H1 (cell line): Measurements from ENCODE around the gene OPCML. TPM values are rescaled to one million over a fixed set of nuclear protein-coding genes. Genes with fewer than 3 reads are reported as not detected.

Source experiments
- CTCF ChIA-PET: fragments of 300-600 bp; sonication (Branson Sonifier 250); formaldehyde crosslinking; loops from one replicate; lab custom pipeline; 2021; ENCODE audit not compliant: partially characterized antibody; lab: Charles Lee
- POLR2A ChIA-PET: fragments of 300-600 bp; sonication (Branson Sonifier 250); formaldehyde crosslinking; loops from one replicate; lab custom pipeline; 2021; ENCODE audit warnings: inconsistent platforms; ENCODE audit not compliant: partially characterized antibody; lab: Charles Lee
- DNase-seq, 2 experiments: peaks; one replicate each; pipeline versions ENCODE4 v3.0.0 to v3.0.0-alpha.2; 2010 to 2022; ENCODE audit warnings: low spot score in 2 of 2, low read depth in 1 of 2, mixed read lengths in 1 of 2
- FAIRE-seq: peaks from 2 replicates; lab custom pipeline; 2011; peaks lifted over from hg19 to GRCh38; lab: Jason Lieb, UNC
- H2AFZ ChIP-seq: 2 replicates; pipeline ENCODE4 v1.8.1; 2012; ENCODE audit warnings: low read length, inconsistent platforms
- H2AK5ac ChIP-seq: 2 replicates; pipeline ENCODE4 v1.6.1; 2013; ENCODE audit warnings: low read depth, low read length
- H2BK120ac ChIP-seq: replicated peaks from 2 replicates; pipeline ENCODE3; 2013; ENCODE audit warnings: low read depth, low read length, inconsistent platforms
- H2BK12ac ChIP-seq: 2 replicates; pipeline ENCODE4 v1.6.1; 2013; ENCODE audit warnings: low read depth, low read length
- H2BK15ac ChIP-seq: 2 replicates; pipeline ENCODE4 v1.6.1; 2013; ENCODE audit warnings: low read length
- H2BK20ac ChIP-seq: 2 replicates; pipeline ENCODE4 v1.6.1; 2013; ENCODE audit warnings: low read length
- H2BK5ac ChIP-seq: 2 replicates; pipeline ENCODE4 v1.6.1; 2013; ENCODE audit warnings: low read depth, low read length
- H3K14ac ChIP-seq: 2 replicates; pipeline ENCODE4 v1.6.1; 2013; ENCODE audit warnings: inconsistent platforms; ENCODE audit not compliant: insufficient read length
- H3K18ac ChIP-seq: 2 replicates; pipeline ENCODE4 v1.6.1; 2013; ENCODE audit warnings: low read length; ENCODE audit errors: extremely low read depth
- H3K23ac ChIP-seq: 2 replicates; pipeline ENCODE4 v1.6.1; 2013; ENCODE audit warnings: inconsistent platforms; ENCODE audit not compliant: insufficient read length
- H3K23me2 ChIP-seq: 2 replicates; pipeline ENCODE4 v1.6.1; 2013; ENCODE audit warnings: low read depth, low read length
- H3K27ac ChIP-seq: 2 replicates; pipeline ENCODE4 v1.6.1; 2011; ENCODE audit warnings: low read depth, low read length, inconsistent platforms
- H3K27me3 ChIP-seq, 4 experiments: replicated peaks in 1 of 4; 1 replicate in 1 of 4; 2 replicates in 3 of 4; pipeline versions ENCODE4 v1.6.1 to v1.8.1; 2011 to 2013; ENCODE audit warnings: low read length in 3 of 4, mild to moderate bottlenecking in 3 of 4, inconsistent platforms in 2 of 4, mixed read lengths in 2 of 4, moderate library complexity in 1 of 4; ENCODE audit not compliant: control insufficient read depth in 3 of 4, insufficient read depth in 3 of 4; ENCODE audit errors: extremely low read depth in 1 of 4
- H3K36me3 ChIP-seq, 4 experiments: 2 replicates each; pipeline versions ENCODE4 v1.6.1 to v1.8.1; 2011 to 2013; ENCODE audit warnings: mild to moderate bottlenecking in 4 of 4, low read length in 3 of 4, moderate library complexity in 2 of 4, control low read depth in 1 of 4, inconsistent platforms in 1 of 4; ENCODE audit not compliant: insufficient read depth in 4 of 4, control insufficient read depth in 2 of 4
- H3K4ac ChIP-seq: replicated peaks from 2 replicates; pipeline ENCODE3; 2013; ENCODE audit warnings: low read length, low read depth, mixed read lengths, inconsistent platforms; ENCODE audit not compliant: insufficient read length
- H3K4me1 ChIP-seq, 4 experiments: replicated peaks in 1 of 4; 1 replicate in 1 of 4; 2 replicates in 3 of 4; pipeline versions ENCODE4 v1.6.1 to v1.8.1; 2011 to 2013; ENCODE audit warnings: low read length in 3 of 4, inconsistent platforms in 2 of 4, mixed read lengths in 1 of 4; ENCODE audit not compliant: insufficient read depth in 4 of 4, control insufficient read depth in 3 of 4
- H3K4me2 ChIP-seq, 2 experiments: 2 replicates each; pipeline versions ENCODE4 v1.6.1 to v1.8.1; 2011 to 2013; ENCODE audit warnings: low read depth in 2 of 2, low read length in 2 of 2, control low read depth in 1 of 2, inconsistent platforms in 1 of 2, mild to moderate bottlenecking in 1 of 2; ENCODE audit not compliant: insufficient read depth in 1 of 2
- H3K4me3 ChIP-seq, 4 experiments: fragments of 200-600, 300-600 bp in 1 of 4; sonication (generic), shearing (Covaris generic), sonication (Bioruptor Twin) in 1 of 4; 2 replicates each; pipeline versions ENCODE4 v1.5.1 to v1.8.1; 2011 to 2016; ENCODE audit warnings: low read length in 4 of 4, low read depth in 3 of 4, control low read depth in 2 of 4, inconsistent platforms in 2 of 4, mild to moderate bottlenecking in 2 of 4, mixed read lengths in 1 of 4, moderate library complexity in 1 of 4; ENCODE audit not compliant: insufficient read depth in 2 of 4; ENCODE audit errors: extremely low read depth in 1 of 4
- H3K56ac ChIP-seq: replicated peaks from 2 replicates; pipeline ENCODE3; 2013; ENCODE audit warnings: low read depth, mild to moderate bottlenecking, mixed read lengths, low read length, inconsistent platforms; ENCODE audit not compliant: insufficient read length
- H3K79me1 ChIP-seq: 2 replicates; pipeline ENCODE4 v1.6.1; 2013; ENCODE audit warnings: low read depth, low read length, control low read depth
- H3K79me2 ChIP-seq, 2 experiments: 2 replicates each; pipeline versions ENCODE4 v1.6.1 to v1.8.1; 2012 to 2013; ENCODE audit warnings: low read length in 2 of 2, mild to moderate bottlenecking in 2 of 2, inconsistent platforms in 1 of 2; ENCODE audit not compliant: insufficient read depth in 2 of 2, control insufficient read depth in 1 of 2
- H3K9ac ChIP-seq, 4 experiments: replicated peaks in 1 of 4; 1 replicate in 1 of 4; 2 replicates in 3 of 4; pipeline versions ENCODE4 v1.6.1 to v1.8.1; 2011 to 2013; ENCODE audit warnings: low read depth in 3 of 4, low read length in 3 of 4, control low read depth in 2 of 4, mild to moderate bottlenecking in 2 of 4, moderate library complexity in 2 of 4, inconsistent platforms in 1 of 4; ENCODE audit errors: extremely low read depth in 1 of 4
- H3K9me3 ChIP-seq, 2 experiments: 2 replicates each; pipeline versions ENCODE4 v1.6.1 to v1.8.1; 2012 to 2013; ENCODE audit warnings: mild to moderate bottlenecking in 2 of 2, moderate library complexity in 2 of 2, control low read depth in 1 of 2, inconsistent platforms in 1 of 2, low read depth in 1 of 2, low read length in 1 of 2, mixed read lengths in 1 of 2; ENCODE audit not compliant: insufficient read depth in 2 of 2
- H4K20me1 ChIP-seq, 2 experiments: replicated peaks in 1 of 2; 2 replicates each; pipeline versions ENCODE3 to v1.8.1; 2011 to 2013; ENCODE audit warnings: inconsistent platforms in 2 of 2, low read length in 2 of 2, mild to moderate bottlenecking in 1 of 2; ENCODE audit not compliant: insufficient read depth in 2 of 2, control insufficient read depth in 1 of 2
- H4K5ac ChIP-seq: 2 replicates; pipeline ENCODE4 v1.6.1; 2013; ENCODE audit warnings: low read length, low read depth, mixed read lengths, inconsistent platforms; ENCODE audit not compliant: insufficient read length
- H4K8ac ChIP-seq: 2 replicates; pipeline ENCODE4 v1.8.0; 2013; ENCODE audit warnings: mild to moderate bottlenecking, moderate library complexity, low read length, inconsistent platforms; ENCODE audit not compliant: insufficient read depth; ENCODE audit errors: extremely low read depth
- H4K91ac ChIP-seq: replicated peaks from 2 replicates; pipeline ENCODE3; 2013; ENCODE audit warnings: low read length, mixed read lengths, inconsistent platforms; ENCODE audit not compliant: insufficient read length
- CBX5 ChIP-seq: fragments of 300-800, 300-1000 bp; sonication (generic); IDR thresholded peaks from 2 replicates; pipeline ENCODE4 v1.7.1; 2016; ENCODE audit warnings: antibody characterized with exemption, low read length, low read depth
- GTF2F1 ChIP-seq: IDR thresholded peaks from 2 replicates; pipeline ENCODE4 v1.6.1; 2012; ENCODE audit warnings: low read depth, low read length, improper control_type of control experiment, borderline replicate concordance
- HDAC6 ChIP-seq: IDR thresholded peaks from one replicate; pipeline ENCODE4 v1.7.1; 2012; ENCODE audit warnings: low read depth, mild to moderate bottlenecking, inconsistent platforms, low read length, moderate library complexity
- RFX5 ChIP-seq: IDR thresholded peaks from 2 replicates; pipeline ENCODE4 v1.6.1; 2011; ENCODE audit warnings: low read depth, low read length, improper control_type of control experiment, borderline replicate concordance
- SIN3A ChIP-seq, 2 experiments: IDR thresholded peaks in 1 of 2; conservative IDR thresholded peaks in 1 of 2; 2 replicates each; pipeline ENCODE4 v1.6.1; 2011 to 2012; ENCODE audit warnings: low read length in 2 of 2, improper control_type of control experiment in 1 of 2, low read depth in 1 of 2, mild to moderate bottlenecking in 1 of 2
- SIRT6 ChIP-seq: IDR thresholded peaks from one replicate; pipeline ENCODE4 v1.7.1; 2012; ENCODE audit warnings: low read length, inconsistent platforms
- ZNF274 ChIP-seq: IDR thresholded peaks from 2 replicates; pipeline ENCODE4 v1.7.0; 2012; ENCODE audit warnings: low read length, borderline replicate concordance; ENCODE audit errors: extremely low read depth
- WGBS, 2 experiments: shearing (Covaris generic) in 1 of 2; methylation state at CpG; one replicate each; pipeline versions ENCODE4 v1.1.6 to v1.1.7; 2013 to 2015; ENCODE audit warnings: low lambda C conversion rate in 2 of 2, mixed read lengths in 2 of 2, inconsistent platforms in 1 of 2, low coverage in 1 of 2, missing lambda C conversion rate in 1 of 2; ENCODE audit not compliant: insufficient replicate concordance in 2 of 2, insufficient coverage in 1 of 2, insufficient read length in 1 of 2; ENCODE audit errors: extremely low coverage in 1 of 2, missing lambda C conversion rate in 1 of 2; 5-methylcytosine and 5-hydroxymethylcytosine counted together
- polyA plus RNA-seq, 7 experiments: library from polyadenylated mRNA; depleted of rRNA in 3 of 7; stranded (reverse) in 5 of 7; unstranded in 2 of 7; fragments of >200 nt in 5 of 7; fragments of 200-250 nt in 2 of 7; gene quantifications; 1 replicate in 5 of 7; 2 replicates in 1 of 7; 4 replicates in 1 of 7; pipeline versions ENCODE4 v1.2.1 to v1.2.3, GENCODE V29; 2011 to 2013; ENCODE audit warnings: missing spikeins in 2 of 7, mixed read lengths in 2 of 7
- total RNA-seq: library from RNA; stranded (reverse); fragmentation: NEBNext Ultra II Directional; extraction: Animal tissue kit (Norgen Biotek cat#: 25700); gene quantifications from 2 replicates; pipeline ENCODE4 v1.2.1, GENCODE V29; 2021
- TF ChIP-seq, protein P1 (sequence below): IDR thresholded peaks from 2 replicates; pipeline ENCODE4 v1.6.1; 2012; ENCODE audit warnings: inconsistent platforms
- TF ChIP-seq, protein P2 (sequence below): IDR thresholded peaks from 2 replicates; pipeline ENCODE4 v1.6.1; 2012; ENCODE audit warnings: inconsistent platforms

The OPCML gene
- total and polyA plus RNA-seq, 2 of the 8 experiments (the other 6 are each of a cell fraction or from before 2014, with no cell fraction given): 2.3 to 3.1 TPM

DNA sequence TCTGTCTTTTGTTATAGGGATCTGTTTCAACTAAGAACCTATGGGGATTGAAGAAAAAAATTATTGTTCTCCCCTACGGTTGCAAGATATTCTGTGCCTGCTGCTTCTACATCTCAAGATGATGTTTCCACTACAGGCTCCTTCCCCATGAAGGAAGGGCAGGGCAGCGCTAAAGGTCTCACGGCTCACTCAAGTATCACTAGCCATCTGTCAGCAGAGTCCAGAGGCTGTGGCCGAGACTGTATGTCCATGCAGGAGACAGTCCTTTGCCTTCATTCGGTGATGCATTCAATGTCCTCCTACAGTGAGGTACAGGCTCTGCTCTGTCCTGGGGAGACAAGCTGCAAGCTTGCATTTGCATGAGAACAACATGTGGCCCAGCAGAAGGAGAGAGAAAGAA lies 518.0 kb downstream of the OPCML start:
- Histone ChIP-seq H3K18ac (no peak overlapping the region), H4K5ac (no peak overlapping the region), H2BK12ac (no peak overlapping the region), H2AFZ (no peak overlapping the region), H3K27me3 (no peaks in the 10 kb centered on the region), H3K4ac (no peak overlapping the region), H3K79me1 (no peaks in the 10 kb centered on the region), H3K9ac (no peak overlapping the region), H2BK15ac (no peak overlapping the region), H3K27ac (no peak overlapping the region), H3K79me2 (no peaks in the 10 kb centered on the region), H4K20me1 (no peaks in the 10 kb centered on the region), H4K8ac (no peak overlapping the region)
- POLR2A ChIA-PET: no interaction called here
- CTCF ChIA-PET: interaction anchor here (0.8 kb wide), 1 partner anchor 10 kb away, joined by 3 read pairs; no protein-coding TSS in a partner anchor
- TF ChIP-seq ZNF274 (no peak), SIN3A (conservative IDR thresholded peaks at IDR 0.05 in 1 of 2, IDR thresholded peaks at IDR 0.05 in 1 of 2; ENCODE audit: low read depth in 1 of 2, low read length in 2 of 2) (no peak), RFX5 (no peak), HDAC6 (no peak), SIRT6 (no peak), CBX5 (no peak), GTF2F1 (no peak)
- TF ChIP-seq, protein P1, sequence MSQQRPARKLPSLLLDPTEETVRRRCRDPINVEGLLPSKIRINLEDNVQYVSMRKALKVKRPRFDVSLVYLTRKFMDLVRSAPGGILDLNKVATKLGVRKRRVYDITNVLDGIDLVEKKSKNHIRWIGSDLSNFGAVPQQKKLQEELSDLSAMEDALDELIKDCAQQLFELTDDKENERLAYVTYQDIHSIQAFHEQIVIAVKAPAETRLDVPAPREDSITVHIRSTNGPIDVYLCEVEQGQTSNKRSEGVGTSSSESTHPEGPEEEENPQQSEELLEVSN: no peak
- TF ChIP-seq, protein P2, sequence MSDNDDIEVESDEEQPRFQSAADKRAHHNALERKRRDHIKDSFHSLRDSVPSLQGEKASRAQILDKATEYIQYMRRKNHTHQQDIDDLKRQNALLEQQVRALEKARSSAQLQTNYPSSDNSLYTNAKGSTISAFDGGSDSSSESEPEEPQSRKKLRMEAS: no peak
- TF ChIP-seq, all 59 proteins: peak for 0
- Histone ChIP-seq H3K4me1 (peaks cover 0 to 8% (median 1%) of the 10 kb centered on the region in 4 experiments; a peak in 2 of 7 replicates), H3K14ac (no peak overlapping the region), H3K9me3 (no peaks in the 10 kb centered on the region), H2BK5ac (no peak overlapping the region), H3K4me3 (no peak overlapping the region), H3K56ac (no peak overlapping the region), H4K91ac (no peak overlapping the region), H3K4me2 (no peak overlapping the region), H2AK5ac (no peak overlapping the region), H2BK120ac (no peak overlapping the region), H3K23ac (no peak overlapping the region), H2BK20ac (no peak overlapping the region), H3K23me2 (no peaks in the 10 kb centered on the region), H3K36me3 (no peaks in the 10 kb centered on the region)
- DNase-seq (no peak), FAIRE-seq (no peak)
- 84% methylated on average over 5 of the region's 5 CpGs; no CpG with 5 or more reads in 1 of the 2 experiments for WGBS, 2 experiments
